Measurements from ENCODE around the gene PYGO2. TPM values are rescaled to one million over a fixed set of nuclear protein-coding genes. Genes with fewer than 3 reads are reported as not detected.
A peak's percentile ranks its signal among the peaks of the same experiment; 100 is the strongest.
"Not testable (repeated sequence)": the region's sequence is repeated elsewhere in the genome, so short reads cannot be mapped to it uniquely, and the experiment has no call there.

The PYGO2 gene
- polyA plus RNA-seq, 1 donor (not counting 4 experiments of a cell fraction or from before 2014, with no cell fraction given) = 15.1 TPM

DNA sequence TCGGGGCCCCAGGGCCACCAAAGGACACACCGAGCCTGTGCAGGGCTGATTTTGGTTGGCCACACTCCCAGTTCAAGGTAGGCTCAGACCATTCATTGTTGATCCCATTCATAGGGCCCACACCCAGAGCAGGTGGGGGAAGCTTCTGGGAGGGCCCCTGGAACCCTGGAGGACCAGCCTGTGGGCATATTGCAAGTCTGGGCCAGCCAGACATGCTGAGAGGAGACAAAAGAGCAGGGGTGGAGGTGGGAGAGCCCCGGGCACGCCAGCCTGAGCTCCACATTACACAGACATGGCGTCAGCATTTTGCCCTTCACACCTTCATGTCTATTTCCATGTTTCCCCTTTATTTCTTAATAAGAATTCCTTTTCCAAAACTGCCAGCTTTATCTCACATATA, 50.7 kb downstream of the PYGO2 start:
- Histone ChIP-seq H3K36me3 (ENCODE audit: control insufficient read depth in 2 of 2, extremely low read depth in 1 of 2, insufficient read depth in 2 of 2, low read length in 2 of 2) (no peaks in the 10 kb centered on the region), H3K4me3 (ENCODE audit: control insufficient read depth in 2 of 3, extremely low read depth in 1 of 3, insufficient read depth in 2 of 3, low read depth in 1 of 3, low read length in 3 of 3) (no peak overlapping the region), H3K79me2 (ENCODE audit: control insufficient read depth, insufficient read depth, low read length) (no peaks in the 10 kb centered on the region), H4K20me1 (ENCODE audit: control insufficient read depth, extremely low read depth, insufficient read depth, low read length) (no peaks in the 10 kb centered on the region), H3K9me1 (ENCODE audit: control insufficient read depth, extremely low read depth, insufficient read depth, low read length) (no peaks in the 10 kb centered on the region), H3K4me2 (ENCODE audit: control insufficient read depth, extremely low read depth, insufficient read depth, low read depth, low read length) (no peak overlapping the region), H3K9me3 (ENCODE audit: control insufficient read depth, low read depth, low read length) (peaks cover 7% of the 10 kb centered on the region), H3K9ac (ENCODE audit: control insufficient read depth, extremely low read depth, insufficient read depth, low read length) (no peak overlapping the region), H3K27ac (ENCODE audit: control insufficient read depth, insufficient read depth, low read length) (no peak overlapping the region), H3K4me1 (ENCODE audit: control insufficient read depth, extremely low read depth, insufficient read depth, low read length) (peaks cover 17% of the 10 kb centered on the region), H3K27me3 (ENCODE audit: control insufficient read depth, extremely low read depth, insufficient read depth, low read length) (no peaks in the 10 kb centered on the region), H2AFZ (ENCODE audit: control insufficient read depth, low read length) (no peak overlapping the region)
- DNase-seq (ENCODE audit: low read depth, low spot score) (peak; percentile 7), FAIRE-seq (peak; percentile 72)
- TF ChIP-seq EZH2 (IDR thresholded peaks at IDR 0.05; ENCODE audit: low read length) = no peak
- dilution Hi-C loops (cut with MboI; ENCODE audit: extremely low pct_ligation_motif_present, low sequenced_read_pairs) = no loop called here

DNA sequence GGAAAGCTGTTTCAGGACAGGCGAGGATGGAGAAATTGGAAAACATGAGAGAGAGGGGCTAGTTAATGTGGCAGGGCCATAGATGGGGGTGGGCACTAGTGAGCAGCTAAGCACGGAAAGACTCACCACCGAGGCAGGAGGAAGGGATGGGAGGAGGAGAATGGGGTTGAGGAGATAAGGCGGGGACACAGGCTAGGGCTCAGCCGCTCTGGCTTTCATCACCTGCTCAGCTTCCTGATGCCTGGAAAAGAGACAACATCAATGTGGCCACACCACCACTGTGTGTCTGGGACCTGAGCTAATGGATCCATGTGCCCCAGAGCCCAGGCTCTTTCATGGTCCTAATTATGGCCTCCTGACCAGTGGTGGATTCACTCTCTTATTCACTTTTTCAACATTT, 52.6 kb downstream of the PYGO2 start:
- no peak overlapping the region for H3K4me2 ChIP-seq (ENCODE audit: control insufficient read depth, extremely low read depth, insufficient read depth, low read depth, low read length)
- TF ChIP-seq, protein P1, sequence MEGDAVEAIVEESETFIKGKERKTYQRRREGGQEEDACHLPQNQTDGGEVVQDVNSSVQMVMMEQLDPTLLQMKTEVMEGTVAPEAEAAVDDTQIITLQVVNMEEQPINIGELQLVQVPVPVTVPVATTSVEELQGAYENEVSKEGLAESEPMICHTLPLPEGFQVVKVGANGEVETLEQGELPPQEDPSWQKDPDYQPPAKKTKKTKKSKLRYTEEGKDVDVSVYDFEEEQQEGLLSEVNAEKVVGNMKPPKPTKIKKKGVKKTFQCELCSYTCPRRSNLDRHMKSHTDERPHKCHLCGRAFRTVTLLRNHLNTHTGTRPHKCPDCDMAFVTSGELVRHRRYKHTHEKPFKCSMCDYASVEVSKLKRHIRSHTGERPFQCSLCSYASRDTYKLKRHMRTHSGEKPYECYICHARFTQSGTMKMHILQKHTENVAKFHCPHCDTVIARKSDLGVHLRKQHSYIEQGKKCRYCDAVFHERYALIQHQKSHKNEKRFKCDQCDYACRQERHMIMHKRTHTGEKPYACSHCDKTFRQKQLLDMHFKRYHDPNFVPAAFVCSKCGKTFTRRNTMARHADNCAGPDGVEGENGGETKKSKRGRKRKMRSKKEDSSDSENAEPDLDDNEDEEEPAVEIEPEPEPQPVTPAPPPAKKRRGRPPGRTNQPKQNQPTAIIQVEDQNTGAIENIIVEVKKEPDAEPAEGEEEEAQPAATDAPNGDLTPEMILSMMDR (optimal IDR thresholded peaks at IDR 0.05 in 1 of 3, IDR thresholded peaks at IDR 0.05 in 1 of 3, conservative IDR thresholded peaks at IDR 0.05 in 1 of 3; ENCODE audit: extremely low read depth in 1 of 3, insufficient read depth in 2 of 3, low read length in 3 of 3) = no peak
- TF ChIP-seq EZH2 (IDR thresholded peaks at IDR 0.05; ENCODE audit: low read length) = no peak
- no peak for DNase-seq (ENCODE audit: low read depth, low spot score)
- no peak overlapping the region for H3K4me3 ChIP-seq (ENCODE audit: control insufficient read depth in 2 of 3, extremely low read depth in 1 of 3, insufficient read depth in 2 of 3, low read depth in 1 of 3, low read length in 3 of 3)
- peaks cover 11% of the 10 kb centered on the region for H3K4me1 ChIP-seq (ENCODE audit: control insufficient read depth, extremely low read depth, insufficient read depth, low read length)
- no peak overlapping the region for H3K27ac ChIP-seq (ENCODE audit: control insufficient read depth, insufficient read depth, low read length)
- H3K9me1 ChIP-seq (ENCODE audit: control insufficient read depth, extremely low read depth, insufficient read depth, low read length) = no peaks in the 10 kb centered on the region
- no peak overlapping the region for H2AFZ ChIP-seq (ENCODE audit: control insufficient read depth, low read length)
- dilution Hi-C loops (cut with MboI; ENCODE audit: extremely low pct_ligation_motif_present, low sequenced_read_pairs) = no loop called here
- no peaks in the 10 kb centered on the region for H3K36me3 ChIP-seq (ENCODE audit: control insufficient read depth in 2 of 2, extremely low read depth in 1 of 2, insufficient read depth in 2 of 2, low read length in 2 of 2)
- peaks cover 7% of the 10 kb centered on the region for H3K9me3 ChIP-seq (ENCODE audit: control insufficient read depth, low read depth, low read length)
- no peaks in the 10 kb centered on the region for H3K27me3 ChIP-seq (ENCODE audit: control insufficient read depth, extremely low read depth, insufficient read depth, low read length)
- no peak overlapping the region for H3K9ac ChIP-seq (ENCODE audit: control insufficient read depth, extremely low read depth, insufficient read depth, low read length)
- H4K20me1 ChIP-seq (ENCODE audit: control insufficient read depth, extremely low read depth, insufficient read depth, low read length) = no peaks in the 10 kb centered on the region
- no peak for FAIRE-seq
- H3K79me2 ChIP-seq (ENCODE audit: control insufficient read depth, insufficient read depth, low read length) = no peaks in the 10 kb centered on the region

DNA sequence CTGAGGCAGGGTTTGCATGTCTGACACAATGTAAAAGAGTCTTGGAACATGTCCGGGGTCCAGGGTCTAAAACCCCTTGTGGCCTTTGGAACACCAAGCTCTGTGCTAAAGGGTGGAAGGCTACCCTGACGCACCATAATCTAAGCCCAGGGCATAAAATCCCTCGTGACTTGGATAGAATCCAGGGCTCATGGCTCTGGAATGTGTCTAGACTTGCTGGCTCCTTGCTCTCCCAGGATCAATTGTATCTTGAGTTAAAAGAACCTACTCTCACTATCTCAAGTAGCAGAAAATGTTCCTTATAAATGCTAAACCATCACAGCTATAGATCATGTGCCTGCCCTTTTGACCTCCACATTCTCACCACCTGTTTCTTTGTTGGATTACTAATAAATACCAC, 53.5 kb downstream of the PYGO2 start:
- DNase-seq (ENCODE audit: low read depth, low spot score); H3K9me3 ChIP-seq (ENCODE audit: control insufficient read depth, low read depth, low read length); H3K9me1 ChIP-seq (ENCODE audit: control insufficient read depth, extremely low read depth, insufficient read depth, low read length); H3K79me2 ChIP-seq (ENCODE audit: control insufficient read depth, insufficient read depth, low read length); H3K27ac ChIP-seq (ENCODE audit: control insufficient read depth, insufficient read depth, low read length); H3K9ac ChIP-seq (ENCODE audit: control insufficient read depth, extremely low read depth, insufficient read depth, low read length); dilution Hi-C loops (cut with MboI; ENCODE audit: extremely low pct_ligation_motif_present, low sequenced_read_pairs); H3K36me3 ChIP-seq (ENCODE audit: control insufficient read depth in 2 of 2, extremely low read depth in 1 of 2, insufficient read depth in 2 of 2, low read length in 2 of 2); H2AFZ ChIP-seq (ENCODE audit: control insufficient read depth, low read length); FAIRE-seq; H3K4me2 ChIP-seq (ENCODE audit: control insufficient read depth, extremely low read depth, insufficient read depth, low read depth, low read length); H3K27me3 ChIP-seq (ENCODE audit: control insufficient read depth, extremely low read depth, insufficient read depth, low read length); H3K4me3 ChIP-seq (ENCODE audit: control insufficient read depth in 2 of 3, extremely low read depth in 1 of 3, insufficient read depth in 2 of 3, low read depth in 1 of 3, low read length in 3 of 3); H4K20me1 ChIP-seq (ENCODE audit: control insufficient read depth, extremely low read depth, insufficient read depth, low read length): not testable (repeated sequence)
- H3K4me1 ChIP-seq (ENCODE audit: control insufficient read depth, extremely low read depth, insufficient read depth, low read length) = peaks cover 11% of the 10 kb centered on the region

Small RNA genes lying within 50 kb of the gene (small RNA-seq; reads per million reads assigned to genes)
- gene MIR4258 (ENCODE audit: insufficient read length in 3 of 3, low read depth in 3 of 3, low replicate concordance in 1 of 3) = 0 reads per million in 3 experiments
- gene RF00017 (ENCODE audit: insufficient read length in 3 of 3, low read depth in 3 of 3, low replicate concordance in 1 of 3) = 0 reads per million in 3 experiments

Other genes starting within 250 kb of the PYGO2 start
- 0.03 to 0.05 TPM (median 0.03 TPM) in 3 replicates for gene KCNN3, start 91.5 kb downstream of the PYGO2 start, polyA plus RNA-seq
- gene PMVK, start 25.1 kb downstream of the PYGO2 start, polyA plus RNA-seq = 25.1 to 28.5 TPM (median 27.4 TPM) in 3 replicates
- 15.1 to 29.9 TPM (median 15.6 TPM) in 3 replicates for gene PBXIP1, start 5.7 kb downstream of the PYGO2 start, polyA plus RNA-seq
- 245 to 385 TPM (median 272 TPM) in 3 replicates for gene SHC1, start 9.0 kb upstream of the PYGO2 start, polyA plus RNA-seq
- gene CKS1B, start 12.9 kb upstream of the PYGO2 start, polyA plus RNA-seq = 133 to 300 TPM (median 217 TPM) in 3 replicates
- gene FLAD1, start 21.6 kb upstream of the PYGO2 start, polyA plus RNA-seq = 44.7 to 101 TPM (median 51.4 TPM) in 3 replicates
- not detected in 3 replicates for gene LENEP, start 31.8 kb upstream of the PYGO2 start, polyA plus RNA-seq
- 15.3 to 51.8 TPM (median 20.9 TPM) in 3 replicates for gene ZBTB7B, start 41.0 kb upstream of the PYGO2 start, polyA plus RNA-seq
- 0.11 to 0.46 TPM (median 0.14 TPM) in 3 replicates for gene DCST2, start 72.0 kb upstream of the PYGO2 start, polyA plus RNA-seq
- 0.05 TPM in 1 of 3 replicates, not detected in the others for gene DCST1, start 72.0 kb upstream of the PYGO2 start, polyA plus RNA-seq
- 130 to 280 TPM (median 131 TPM) in 3 replicates for gene ADAM15, start 89.5 kb upstream of the PYGO2 start, polyA plus RNA-seq
- 7.6 to 11.0 TPM (median 9.9 TPM) in 3 replicates for gene EFNA4, start 102.0 kb upstream of the PYGO2 start, polyA plus RNA-seq
- gene EFNA3, start 117.1 kb upstream of the PYGO2 start, polyA plus RNA-seq = 3.3 to 9.0 TPM (median 4.4 TPM) in 3 replicates
- 33.2 to 116 TPM (median 77.5 TPM) in 3 replicates for gene EFNA1, start 166.1 kb upstream of the PYGO2 start, polyA plus RNA-seq
- 54.5 to 72.2 TPM (median 55.6 TPM) in 3 replicates for gene SLC50A1, start 174.1 kb upstream of the PYGO2 start, polyA plus RNA-seq
- 29.3 to 54.9 TPM (median 32.3 TPM) in 3 replicates for gene DPM3, start 178.7 kb upstream of the PYGO2 start, polyA plus RNA-seq
- 99.1 to 183 TPM (median 127 TPM) in 3 replicates for gene KRTCAP2, start 211.5 kb upstream of the PYGO2 start, polyA plus RNA-seq
- gene TRIM46, start 212.1 kb upstream of the PYGO2 start, polyA plus RNA-seq = 1.6 to 4.5 TPM (median 1.7 TPM) in 3 replicates
- 14.4 to 36.0 TPM (median 16.2 TPM) in 3 replicates for gene THBS3, start 246.1 kb upstream of the PYGO2 start, polyA plus RNA-seq
- 43.4 to 69.9 TPM (median 59.5 TPM) in 3 replicates for gene MTX1, start 246.9 kb upstream of the PYGO2 start, polyA plus RNA-seq